Measurements from ENCODE around the gene PSME3IP1.

The PSME3IP1 gene

GRCh38 chr16:57196753-57197152, 10.9 kb upstream of the PSME3IP1 start:
- Histone ChIP-seq H3K79me2 (ENCODE audit: insufficient read depth, low read length) (peaks cover 37% of the 10 kb centered on the region), H3K27ac (ENCODE audit: low read depth, low read length, poor library complexity, severe bottlenecking) (no peak overlapping the region), H3K9ac (ENCODE audit: low read length) (no peak overlapping the region), H3K9me2 (ENCODE audit: low read depth, low read length) (no peaks in the 10 kb centered on the region), H3K4me3 (ENCODE audit: low read depth, low read length, poor library complexity, severe bottlenecking) (no peak overlapping the region), H3K9me3 (ENCODE audit: low read length) (no peaks in the 10 kb centered on the region), H3K36me3 (ENCODE audit: insufficient read depth, low read length) (peaks cover 5% of the 10 kb centered on the region), H3K4me2 (ENCODE audit: low read length) (no peak overlapping the region), H3K27me3 (ENCODE audit: insufficient read depth, low read length) (no peaks in the 10 kb centered on the region), H2AFZ (ENCODE audit: low read length) (no peak overlapping the region), H4K20me1 (ENCODE audit: insufficient read depth, low read length) (no peaks in the 10 kb centered on the region), H3K4me1 (ENCODE audit: insufficient read depth, low read length, severe bottlenecking) (peaks cover 2% of the 10 kb centered on the region), H3F3A (ENCODE audit: insufficient read depth, low read length) (no peaks in the 10 kb centered on the region)
- TF ChIP-seq, protein P1, sequence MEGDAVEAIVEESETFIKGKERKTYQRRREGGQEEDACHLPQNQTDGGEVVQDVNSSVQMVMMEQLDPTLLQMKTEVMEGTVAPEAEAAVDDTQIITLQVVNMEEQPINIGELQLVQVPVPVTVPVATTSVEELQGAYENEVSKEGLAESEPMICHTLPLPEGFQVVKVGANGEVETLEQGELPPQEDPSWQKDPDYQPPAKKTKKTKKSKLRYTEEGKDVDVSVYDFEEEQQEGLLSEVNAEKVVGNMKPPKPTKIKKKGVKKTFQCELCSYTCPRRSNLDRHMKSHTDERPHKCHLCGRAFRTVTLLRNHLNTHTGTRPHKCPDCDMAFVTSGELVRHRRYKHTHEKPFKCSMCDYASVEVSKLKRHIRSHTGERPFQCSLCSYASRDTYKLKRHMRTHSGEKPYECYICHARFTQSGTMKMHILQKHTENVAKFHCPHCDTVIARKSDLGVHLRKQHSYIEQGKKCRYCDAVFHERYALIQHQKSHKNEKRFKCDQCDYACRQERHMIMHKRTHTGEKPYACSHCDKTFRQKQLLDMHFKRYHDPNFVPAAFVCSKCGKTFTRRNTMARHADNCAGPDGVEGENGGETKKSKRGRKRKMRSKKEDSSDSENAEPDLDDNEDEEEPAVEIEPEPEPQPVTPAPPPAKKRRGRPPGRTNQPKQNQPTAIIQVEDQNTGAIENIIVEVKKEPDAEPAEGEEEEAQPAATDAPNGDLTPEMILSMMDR (IDR thresholded peaks at IDR 0.05; ENCODE audit: low read length), result no peak
- no peak for TF ChIP-seq EZH2 (IDR thresholded peaks at IDR 0.05; ENCODE audit: borderline replicate concordance, low read length)

- peaks cover 2% of the 10 kb centered on the region for H3K4me1 ChIP-seq (ENCODE audit: insufficient read depth, low read length, severe bottlenecking)
- H3K79me2 ChIP-seq (ENCODE audit: insufficient read depth, low read length), result peaks cover 42% of the 10 kb centered on the region
- no peak for TF ChIP-seq EZH2 (IDR thresholded peaks at IDR 0.05; ENCODE audit: borderline replicate concordance, low read length)
- TF ChIP-seq, protein P1 (IDR thresholded peaks at IDR 0.05; ENCODE audit: low read length), result no peak
- peaks cover 5% of the 10 kb centered on the region for H3K36me3 ChIP-seq (ENCODE audit: insufficient read depth, low read length)
- no peaks in the 10 kb centered on the region for H3K27me3 ChIP-seq (ENCODE audit: insufficient read depth, low read length)
- H3K4me3 ChIP-seq (ENCODE audit: low read depth, low read length, poor library complexity, severe bottlenecking), result no peak overlapping the region
- H3K4me2 ChIP-seq (ENCODE audit: low read length), result no peak overlapping the region
- H3K9me2 ChIP-seq (ENCODE audit: low read depth, low read length), result no peaks in the 10 kb centered on the region
- H3K9me3 ChIP-seq (ENCODE audit: low read length), result no peaks in the 10 kb centered on the region
- no peak overlapping the region for H2AFZ ChIP-seq (ENCODE audit: low read length)
- no peaks in the 10 kb centered on the region for H4K20me1 ChIP-seq (ENCODE audit: insufficient read depth, low read length)
- no peak overlapping the region for H3K9ac ChIP-seq (ENCODE audit: low read length)
- no peak overlapping the region for H3K27ac ChIP-seq (ENCODE audit: low read depth, low read length, poor library complexity, severe bottlenecking)
- no peaks in the 10 kb centered on the region for H3F3A ChIP-seq (ENCODE audit: insufficient read depth, low read length)
Observed at GRCh38 chr16:57196286-57196685, 10.4 kb upstream of the PSME3IP1 start.

DNA sequence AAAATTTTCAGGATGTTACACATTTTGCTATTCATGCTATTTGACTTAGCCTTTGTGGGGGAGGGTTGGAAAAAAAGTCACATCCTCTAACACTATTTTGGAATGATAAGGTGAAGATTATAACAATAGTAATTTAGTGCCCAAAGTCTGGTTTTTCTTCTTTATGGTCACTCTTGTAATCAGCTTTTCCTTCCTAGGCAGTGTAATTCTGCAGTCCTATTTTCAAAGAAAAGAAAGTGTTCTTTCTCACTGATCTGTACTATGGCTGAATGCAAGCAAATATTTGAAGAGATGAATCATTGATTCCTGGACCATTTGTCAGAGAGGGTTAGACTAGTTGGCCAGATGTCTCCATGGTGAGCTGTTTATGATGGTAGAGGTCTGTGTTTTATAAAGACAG, 8.7 kb upstream of the PSME3IP1 start:
- H3K27ac ChIP-seq (ENCODE audit: low read depth, low read length, poor library complexity, severe bottlenecking), result no peak overlapping the region
- H3K9me3 ChIP-seq (ENCODE audit: low read length), result no peaks in the 10 kb centered on the region

More for the DNA sequence above, 8.7 kb upstream of the PSME3IP1 start:
- no peaks in the 10 kb centered on the region for H4K20me1 ChIP-seq (ENCODE audit: insufficient read depth, low read length)
- H3K9ac ChIP-seq (ENCODE audit: low read length), result no peak overlapping the region
- no peak overlapping the region for H3K4me2 ChIP-seq (ENCODE audit: low read length)
- peaks cover 8% of the 10 kb centered on the region for H3K36me3 ChIP-seq (ENCODE audit: insufficient read depth, low read length)
- no peak overlapping the region for H2AFZ ChIP-seq (ENCODE audit: low read length)
- TF ChIP-seq, protein P1 (IDR thresholded peaks at IDR 0.05; ENCODE audit: low read length), result no peak
- TF ChIP-seq EZH2 (IDR thresholded peaks at IDR 0.05; ENCODE audit: borderline replicate concordance, low read length), result no peak
- H3K27me3 ChIP-seq (ENCODE audit: insufficient read depth, low read length), result no peaks in the 10 kb centered on the region
- H3F3A ChIP-seq (ENCODE audit: insufficient read depth, low read length), result no peaks in the 10 kb centered on the region
- H3K4me3 ChIP-seq (ENCODE audit: low read depth, low read length, poor library complexity, severe bottlenecking), result no peak overlapping the region
- peaks cover 2% of the 10 kb centered on the region for H3K4me1 ChIP-seq (ENCODE audit: insufficient read depth, low read length, severe bottlenecking)
- no peaks in the 10 kb centered on the region for H3K9me2 ChIP-seq (ENCODE audit: low read depth, low read length)
- H3K79me2 ChIP-seq (ENCODE audit: insufficient read depth, low read length), result peaks cover 60% of the 10 kb centered on the region

All from OCI-LY1 (cell line).